RPMI7951 (cell line): ENCODE data around the gene FAR2. TPM values are rescaled to one million over a fixed set of nuclear protein-coding genes. Genes with fewer than 3 reads are reported as not detected.
"Not testable (repeated sequence)": the region's sequence is repeated elsewhere in the genome, so short reads cannot be mapped to it uniquely, and the experiment has no call there.

Experiments
- DNase-seq: peaks from one replicate; pipeline ENCODE4 v3.0.0-alpha.2; 2012; ENCODE audit warnings: low read depth
- total RNA-seq: library from RNA; depleted of rRNA; stranded (reverse); fragments of >200 nt; shearing (Covaris generic); gene quantifications from 2 replicates; pipeline ENCODE4 v1.2.3, GENCODE V29; 2014

FAR2 gene
- total RNA-seq, 1 experiment from 2014 or later: 11.9 TPM

- no peak for DNase-seq
These were observed 85.5 kb downstream of the FAR2 start for GRCh38 chr12:29234552-29234951.

- no peak for DNase-seq
These were observed 86.0 kb downstream of the FAR2 start for GRCh38 chr12:29234965-29235626.

- peak; percentile 3 for DNase-seq
These were observed 89.8 kb downstream of the FAR2 start for GRCh38 chr12:29238822-29239291.

- DNase-seq: no peak
These were observed 90.3 kb downstream of the FAR2 start for GRCh38 chr12:29239336-29239735.

DNA sequence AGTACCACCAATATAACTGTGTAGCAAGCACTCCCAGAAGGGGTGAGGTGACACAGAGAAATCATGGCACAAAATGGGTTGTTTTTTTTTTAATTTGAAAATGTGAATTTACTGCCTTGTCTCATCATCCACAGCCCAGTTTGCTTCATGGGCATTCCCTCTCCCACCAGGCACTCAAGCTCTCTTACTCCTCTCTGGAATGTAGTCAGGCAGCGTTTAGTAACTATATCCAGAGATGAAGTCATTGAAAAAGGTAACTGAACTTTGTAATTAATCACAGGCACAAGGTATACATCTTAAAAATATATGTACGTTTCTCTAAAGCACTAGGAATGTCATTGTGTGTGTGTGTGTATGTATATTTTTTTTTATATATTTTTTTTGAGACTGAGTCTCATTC is 91.4 kb downstream of the FAR2 start:
- no peak for DNase-seq

- peak; percentile 48 for DNase-seq
These were observed 92.9 kb downstream of the FAR2 start for GRCh38 chr12:29241821-29242591.

- no peak for DNase-seq
These were observed 93.9 kb downstream of the FAR2 start for GRCh38 chr12:29242921-29243431.

- no peak for DNase-seq
These were observed 95.2 kb downstream of the FAR2 start for GRCh38 chr12:29244159-29244765.

- no peak for DNase-seq
These were observed 96.2 kb downstream of the FAR2 start for GRCh38 chr12:29245246-29245645.

- DNase-seq: no peak
These were observed 100.9 kb downstream of the FAR2 start for GRCh38 chr12:29249930-29250329.

DNA sequence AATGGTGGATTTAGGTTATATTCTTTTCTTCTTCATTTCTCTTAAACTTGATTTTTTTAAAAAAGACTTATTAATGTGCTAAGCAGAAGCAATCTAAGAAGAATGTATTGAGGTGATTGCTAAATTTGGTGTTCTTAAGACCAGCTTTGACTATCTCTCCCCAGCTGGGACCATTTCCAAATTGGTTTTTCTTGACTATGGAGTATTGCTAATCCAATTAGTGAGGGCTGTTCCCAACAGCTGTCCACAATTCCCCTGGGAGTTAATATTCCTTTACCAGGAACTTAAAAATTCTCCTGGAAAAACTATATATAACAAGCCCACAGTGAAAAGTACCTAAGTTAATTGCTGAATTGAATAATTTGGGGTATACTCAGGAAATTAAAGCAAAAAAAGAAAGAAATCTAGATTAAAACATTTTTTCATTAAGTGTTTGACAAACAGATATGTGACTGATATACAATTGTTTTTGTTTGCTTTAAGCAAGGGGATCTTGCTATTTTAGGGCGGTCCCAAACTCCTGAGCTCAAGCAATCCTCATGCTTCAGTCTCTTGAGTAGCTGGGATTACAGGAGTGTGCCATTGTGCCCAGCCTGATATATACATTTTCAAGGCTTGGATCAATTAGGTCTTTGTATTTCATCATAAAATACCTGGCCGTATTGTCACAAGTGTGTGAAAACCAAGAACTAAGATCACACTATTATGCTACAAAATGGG is 105.0 kb downstream of the FAR2 start:
- no peak for DNase-seq

GRCh38 chr12:29255042-29255441 is 106.0 kb downstream of the FAR2 start:
- no peak for DNase-seq

- no peak for DNase-seq
These were observed 107.5 kb downstream of the FAR2 start for GRCh38 chr12:29256598-29256997.

DNA sequence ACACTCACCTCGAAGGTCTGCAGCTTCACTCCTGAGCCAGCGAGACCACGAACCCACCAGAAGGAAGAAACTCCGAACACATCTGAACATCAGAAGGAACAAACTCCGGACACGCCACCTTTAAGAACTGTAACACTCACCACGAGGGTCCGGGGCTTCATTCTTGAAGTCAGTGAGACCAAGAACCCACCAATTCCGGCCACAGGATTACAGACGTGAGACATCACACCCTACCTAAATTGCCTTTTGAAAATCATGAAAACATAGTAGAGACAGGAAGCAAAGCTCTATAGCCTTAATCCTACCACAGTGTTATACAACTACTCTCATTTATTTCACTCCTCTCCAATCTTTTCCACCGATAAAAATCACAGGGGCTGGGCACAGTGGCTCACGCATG is 108.6 kb downstream of the FAR2 start:
- not testable (repeated sequence) for DNase-seq

DNA sequence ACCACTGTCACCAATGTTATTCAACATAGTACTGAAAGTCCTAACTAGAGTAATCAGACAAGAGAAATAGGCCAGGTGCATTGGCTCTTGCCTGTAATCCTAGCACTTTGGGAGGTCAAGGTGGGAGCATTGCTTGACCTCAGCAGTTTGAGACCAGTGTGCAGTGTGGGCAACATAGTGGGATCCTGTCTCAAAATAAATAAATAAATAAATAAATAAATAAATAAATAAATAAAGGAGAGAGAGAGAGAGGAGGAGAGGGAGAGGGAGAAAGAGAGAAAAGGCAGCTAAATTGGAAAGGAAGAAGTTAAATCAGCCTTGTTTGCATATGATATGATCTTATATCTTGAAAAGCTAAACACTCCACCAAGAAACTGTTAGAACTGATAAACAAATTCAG is 115.3 kb downstream of the FAR2 start:
- DNase-seq: no peak

DNA sequence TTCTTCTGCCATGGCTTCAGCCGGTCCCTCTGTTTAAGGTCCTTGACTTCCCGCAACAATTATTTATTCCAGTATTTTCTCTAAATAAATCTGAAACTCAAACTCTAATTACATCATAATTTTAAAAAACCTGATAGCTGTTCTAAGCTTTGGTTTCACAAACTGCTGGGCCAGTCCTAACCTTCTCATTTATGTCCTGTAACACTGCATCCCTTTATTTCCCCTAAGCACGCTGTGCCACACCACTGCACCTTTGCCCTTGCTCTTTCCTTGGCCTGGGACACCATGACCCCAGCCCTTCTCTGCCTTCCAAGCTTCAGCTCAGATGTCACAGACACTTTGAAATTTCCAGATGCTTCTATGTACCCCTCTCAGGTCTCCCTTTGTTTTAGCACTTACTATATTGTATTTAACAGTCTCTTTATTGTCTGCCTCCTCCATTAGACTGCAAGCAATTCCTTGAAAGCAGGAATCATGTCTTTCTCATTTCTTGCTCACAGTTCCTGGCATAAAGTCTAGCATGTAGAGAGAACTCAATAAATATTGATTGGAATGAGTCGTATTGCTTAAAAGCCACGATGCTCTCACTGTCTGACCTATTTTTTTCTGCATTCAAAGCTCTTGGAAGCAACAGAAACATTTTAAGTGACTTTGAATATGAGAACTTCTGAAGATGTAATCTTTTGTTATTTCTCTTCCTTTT is 120.8 kb downstream of the FAR2 start:
- DNase-seq: no peak

- no peak for DNase-seq
These were observed 121.4 kb downstream of the FAR2 start for GRCh38 chr12:29270446-29270845.

DNA sequence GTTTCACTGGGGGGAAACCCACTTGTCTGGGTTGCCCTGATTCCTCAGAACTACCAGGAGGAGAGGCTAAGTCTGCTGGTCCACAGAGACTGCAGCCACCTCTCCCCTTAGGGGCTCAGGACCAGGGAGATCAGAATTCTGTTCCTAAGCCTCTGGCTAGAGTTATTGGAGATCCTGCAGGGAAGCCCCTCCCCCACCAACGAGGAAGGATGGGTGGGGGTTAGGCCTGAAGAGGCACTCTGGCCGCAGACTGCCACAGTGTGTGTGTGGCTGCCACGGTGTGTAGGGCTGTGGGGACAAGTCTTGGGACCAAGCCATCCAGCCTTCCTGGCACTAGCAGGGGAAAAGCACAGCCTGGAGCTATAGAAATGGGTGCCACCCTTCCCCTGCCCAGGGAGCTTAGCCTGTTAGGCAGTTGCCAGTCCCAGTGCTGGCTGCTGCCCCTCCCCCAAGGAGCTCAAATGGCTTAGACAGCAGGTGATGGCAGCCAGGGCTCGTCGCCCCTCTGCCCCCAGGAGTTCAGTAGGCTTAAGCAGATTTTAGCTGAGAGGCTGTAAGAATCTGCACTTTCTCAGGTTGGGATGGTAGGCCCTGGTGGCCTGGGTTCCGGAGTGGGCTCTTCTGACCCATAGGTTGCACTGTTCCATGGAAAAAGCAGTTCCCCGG is 124.2 kb downstream of the FAR2 start:
- no peak for DNase-seq

DNA sequence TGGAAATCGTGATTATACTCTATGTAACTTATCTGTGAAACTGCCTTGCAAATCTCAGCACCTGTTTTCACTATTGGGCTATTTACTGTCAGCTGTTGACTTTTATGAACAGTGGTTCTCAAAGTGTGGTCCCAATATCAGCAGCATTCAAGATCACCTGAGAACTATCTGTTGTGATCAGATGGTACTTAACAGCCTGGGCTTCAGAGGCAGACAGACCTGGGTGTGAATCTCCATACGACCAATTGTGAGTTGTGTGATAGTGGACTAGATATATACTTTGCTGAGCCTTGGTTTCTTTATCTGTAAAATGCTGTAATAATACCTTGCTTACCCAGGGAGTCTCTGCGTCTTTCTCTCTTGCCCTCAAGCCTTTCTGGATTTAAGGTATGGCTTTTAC is 126.8 kb downstream of the FAR2 start:
- no peak for DNase-seq

DNA sequence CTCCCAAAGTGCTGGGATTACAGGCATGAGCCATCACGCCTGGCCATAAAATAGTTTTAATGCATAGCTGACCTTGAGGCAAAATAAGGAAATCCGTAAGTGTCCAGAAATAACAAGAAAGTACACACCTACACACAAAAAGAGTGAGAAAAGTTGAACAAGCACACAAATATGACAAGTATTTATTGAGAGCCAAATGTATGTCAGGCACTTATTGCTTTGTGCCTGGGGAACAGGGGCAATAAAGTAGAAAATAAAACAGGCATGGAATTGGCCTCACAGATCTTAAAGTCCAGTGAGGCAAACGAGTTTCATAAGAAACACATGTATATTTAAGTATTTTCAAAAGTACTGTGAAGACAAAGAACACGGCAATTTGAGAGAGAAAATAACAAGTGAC is 128.2 kb downstream of the FAR2 start:
- DNase-seq: no peak
